IMR-90 (cell line): ENCODE results near the gene SIX5.

Experiments used
- BHLHE40 ChIP-seq: fragments of 150-350 bp; IDR thresholded peaks from 2 replicates; pipeline ENCODE4 v1.6.1; 2016; ENCODE audit warnings: mild to moderate bottlenecking, low read depth, low read length
- CEBPB ChIP-seq: IDR thresholded peaks from 2 replicates; pipeline ENCODE4 v1.6.1; 2012; ENCODE audit warnings: low read depth, low read length, improper control_type of control experiment
- CHD1 ChIP-seq: IDR thresholded peaks from 2 replicates; pipeline ENCODE4 v1.6.1; 2012; ENCODE audit warnings: low read depth, low read length, improper control_type of control experiment
- CTCF ChIP-seq: conservative IDR thresholded peaks from 2 replicates; pipeline ENCODE4 v1.5.1; 2012; ENCODE audit warnings: mild to moderate bottlenecking, low read depth, low read length, improper control_type of control experiment
- ELK1 ChIP-seq: fragments of 150-350 bp; IDR thresholded peaks from 2 replicates; pipeline ENCODE4 v1.6.1; 2016; ENCODE audit warnings: low read depth, mild to moderate bottlenecking, low read length, moderate library complexity, borderline replicate concordance
- FOS ChIP-seq: fragments of 150-350 bp; IDR thresholded peaks from 2 replicates; pipeline ENCODE4 v1.6.1; 2016; ENCODE audit warnings: low read depth, low read length
- MAFK ChIP-seq: IDR thresholded peaks from 2 replicates; pipeline ENCODE4 v1.6.1; 2012; ENCODE audit warnings: low read depth, low read length, improper control_type of control experiment
- MAZ ChIP-seq: IDR thresholded peaks from 2 replicates; pipeline ENCODE4 v1.6.1; 2012; ENCODE audit warnings: low read depth, mild to moderate bottlenecking, low read length, improper control_type of control experiment, moderate library complexity, borderline replicate concordance
- MXI1 ChIP-seq: IDR thresholded peaks from 2 replicates; pipeline ENCODE4 v1.6.1; 2012; ENCODE audit warnings: low read depth, mild to moderate bottlenecking, low read length, moderate library complexity, borderline replicate concordance
- POLR2A ChIP-seq: IDR thresholded peaks from 2 replicates; pipeline ENCODE4 v1.6.1; 2012; ENCODE audit warnings: mild to moderate bottlenecking, low read depth, low read length
- RAD21 ChIP-seq: IDR thresholded peaks from 2 replicates; pipeline ENCODE4 v1.6.1; 2012; ENCODE audit warnings: low read length, improper control_type of control experiment
- RFX5 ChIP-seq: IDR thresholded peaks from 2 replicates; pipeline ENCODE4 v1.8.0; 2012; ENCODE audit warnings: low read depth, mild to moderate bottlenecking, low read length, moderate library complexity
- SMC3 ChIP-seq: fragments of 150-350 bp; IDR thresholded peaks from 2 replicates; pipeline ENCODE4 v1.6.1; 2016; ENCODE audit warnings: low read depth, mild to moderate bottlenecking, antibody characterized with exemption, low read length, moderate library complexity
- USF2 ChIP-seq: fragments of 150-350 bp; IDR thresholded peaks from 2 replicates; pipeline ENCODE4 v1.6.1; 2017; ENCODE audit warnings: mild to moderate bottlenecking, antibody characterized with exemption, low read length, low read depth

- TF ChIP-seq POLR2A (no peak), CTCF (no peak), CEBPB (no peak), RFX5 (no peak), MAFK (no peak), FOS (no peak), SMC3 (no peak), CHD1 (no peak), USF2 (no peak), MAZ (no peak), MXI1 (no peak), RAD21 (no peak), ELK1 (no peak), BHLHE40 (no peak)
Observed at GRCh38 chr19:45729800-45730290, 39.2 kb downstream of the SIX5 start.
